Mesendoderm (in vitro differentiated cells): ENCODE data around the gene HIBADH.

Source experiments
- DNase-seq: peaks from one replicate; pipeline ENCODE4 v3.0.0; 2013
- H2AK5ac ChIP-seq: 2 replicates; pipeline ENCODE4 v1.6.1; 2013; ENCODE audit warnings: low read length, inconsistent platforms
- H2BK120ac ChIP-seq: 2 replicates; pipeline ENCODE4 v1.6.1; 2013; ENCODE audit warnings: low read depth, mild to moderate bottlenecking, low read length, moderate library complexity, mixed read lengths
- H2BK15ac ChIP-seq: replicated peaks from 2 replicates; pipeline ENCODE4 v1.6.1; 2013; ENCODE audit warnings: low read depth, mild to moderate bottlenecking, moderate library complexity
- H2BK5ac ChIP-seq: 2 replicates; pipeline ENCODE4 v1.6.1; 2013; ENCODE audit warnings: low read length, inconsistent platforms
- H3K18ac ChIP-seq: 2 replicates; pipeline ENCODE4 v1.6.1; 2013; ENCODE audit warnings: mild to moderate bottlenecking, low read length, mixed read lengths
- H3K23ac ChIP-seq: one replicate; pipeline ENCODE4 v1.6.1; 2013; ENCODE audit warnings: low read length
- H3K27ac ChIP-seq: 2 replicates; pipeline ENCODE4 v1.5.1; 2013; ENCODE audit warnings: low read depth, mild to moderate bottlenecking, inconsistent platforms, low read length, moderate library complexity
- H3K27me3 ChIP-seq: 2 replicates; pipeline ENCODE4 v1.6.1; 2013; ENCODE audit warnings: low read length, control low read depth, mild to moderate bottlenecking, inconsistent platforms; ENCODE audit not compliant: insufficient read depth, poor library complexity
- H3K36me3 ChIP-seq: 2 replicates; pipeline ENCODE4 v1.6.1; 2013; ENCODE audit warnings: low read length, inconsistent platforms; ENCODE audit not compliant: control insufficient read depth, insufficient read depth
- H3K4ac ChIP-seq: one replicate; pipeline ENCODE4 v1.6.1; 2013; ENCODE audit warnings: low read depth, mild to moderate bottlenecking, low read length, moderate library complexity
- H3K4me1 ChIP-seq: 2 replicates; pipeline ENCODE4 v1.6.1; 2013; ENCODE audit warnings: low read depth, low read length, inconsistent platforms; ENCODE audit not compliant: control insufficient read depth
- H3K4me2 ChIP-seq: 2 replicates; pipeline ENCODE4 v1.6.1; 2013; ENCODE audit warnings: low read length
- H3K4me3 ChIP-seq: 2 replicates; pipeline ENCODE4 v1.5.1; 2013; ENCODE audit warnings: mild to moderate bottlenecking, low read length
- H3K56ac ChIP-seq: one replicate; pipeline ENCODE4 v1.6.1; 2013; ENCODE audit warnings: low read length
- H3K79me1 ChIP-seq: 2 replicates; pipeline ENCODE4 v1.6.1; 2013; ENCODE audit warnings: low read length, inconsistent platforms
- H3K79me2 ChIP-seq: 2 replicates; pipeline ENCODE4 v1.6.1; 2013; ENCODE audit warnings: mild to moderate bottlenecking, low read length; ENCODE audit not compliant: control insufficient read depth, insufficient read depth
- H3K9ac ChIP-seq: 2 replicates; pipeline ENCODE4 v1.6.1; 2013; ENCODE audit warnings: low read length, inconsistent platforms
- H4K5ac ChIP-seq: one replicate; pipeline ENCODE4 v1.6.1; 2013; ENCODE audit warnings: low read length
- H4K8ac ChIP-seq: one replicate; pipeline ENCODE4 v1.6.1; 2013; ENCODE audit warnings: low read depth, mild to moderate bottlenecking, control low read depth, low read length, moderate library complexity
- WGBS: extraction: QIAGEN DNeasy Blood & Tissue Kit; methylation state at CpG from one replicate; pipeline ENCODE4 v1.1.7; 2013; ENCODE audit warnings: low lambda C conversion rate, missing lambda C conversion rate; ENCODE audit not compliant: insufficient coverage; ENCODE audit errors: extremely low coverage; 5-methylcytosine and 5-hydroxymethylcytosine counted together

The HIBADH gene

DNA sequence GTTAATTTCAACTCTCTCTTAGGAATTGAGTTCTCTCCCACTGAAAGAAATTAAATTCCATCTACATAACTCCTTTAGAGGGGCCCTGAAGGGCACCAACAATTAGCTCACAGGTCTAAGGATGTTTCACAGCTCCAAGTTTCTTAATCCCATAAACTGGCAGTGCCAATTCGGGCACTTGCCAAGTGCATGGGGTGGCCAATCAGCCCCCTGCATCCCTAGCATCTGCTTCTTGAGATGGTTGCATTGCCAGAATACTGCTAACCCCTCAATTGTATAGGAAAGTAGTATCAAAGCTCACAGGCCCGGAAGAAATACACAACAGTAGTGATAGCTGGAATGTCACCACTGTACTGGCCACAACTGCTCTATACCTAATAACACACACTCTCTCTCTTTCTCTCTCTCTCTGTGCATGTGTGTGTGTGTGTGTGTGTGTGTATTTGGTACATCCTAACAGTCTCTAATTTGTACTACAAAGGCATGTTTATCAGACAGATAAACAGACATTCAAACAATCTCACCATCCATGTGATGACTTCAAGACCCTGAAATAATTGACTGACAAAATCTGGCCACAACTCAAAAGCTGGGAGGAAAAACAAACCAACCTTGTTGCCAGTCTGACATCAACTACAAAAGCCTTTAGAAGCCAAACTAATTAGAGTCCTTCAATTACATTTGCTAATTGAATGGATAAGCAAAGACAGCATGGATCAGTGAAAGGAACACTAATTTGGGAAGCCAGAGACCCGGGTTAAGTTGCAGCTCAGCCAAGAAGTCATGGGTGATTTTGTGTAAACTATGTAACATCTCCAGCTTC lies 27.8 kb downstream of the HIBADH start:
- no CpG with 5 or more reads among the region's 3 CpGs for WGBS
- Histone ChIP-seq H4K8ac (no peak overlapping the region), H3K4me1 (no peaks in the 10 kb centered on the region)

DNA sequence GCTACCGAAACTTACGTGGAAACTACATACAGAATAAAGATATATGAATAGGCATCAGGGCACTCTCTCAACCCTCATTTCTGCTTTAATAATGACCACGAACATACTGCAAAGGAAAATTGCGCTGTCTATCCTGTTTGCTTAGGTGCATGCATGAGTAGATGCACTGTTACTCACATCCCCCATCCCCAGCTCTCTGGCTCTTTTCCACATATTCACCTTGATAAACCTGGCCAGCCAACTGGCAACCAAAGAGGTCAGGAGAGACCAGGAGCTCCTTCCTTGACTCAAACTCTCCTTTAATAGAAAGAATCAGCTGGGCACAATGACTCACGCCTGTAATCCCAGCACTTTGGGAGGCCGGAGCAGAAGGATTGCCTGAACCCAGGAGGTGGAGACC lies 29.6 kb downstream of the HIBADH start:
- WGBS, result no CpG with 5 or more reads among the region's 6 CpGs
- no peak overlapping the region for H3K4me3 ChIP-seq
- no peak for DNase-seq
- H2BK15ac ChIP-seq, result no peak overlapping the region
- no peaks in the 10 kb centered on the region for H3K36me3 ChIP-seq
- H3K23ac ChIP-seq, result no peak overlapping the region
- no peak overlapping the region for H2BK5ac ChIP-seq
- no peak overlapping the region for H4K8ac ChIP-seq
- no peak overlapping the region for H2AK5ac ChIP-seq
- no peak overlapping the region for H2BK120ac ChIP-seq
- no peaks in the 10 kb centered on the region for H3K79me2 ChIP-seq
- no peak overlapping the region for H3K56ac ChIP-seq
- no peak overlapping the region for H3K9ac ChIP-seq
- H3K18ac ChIP-seq, result no peak overlapping the region
- H3K27ac ChIP-seq, result no peak overlapping the region
- no peaks in the 10 kb centered on the region for H3K79me1 ChIP-seq
- H3K4me2 ChIP-seq, result no peak overlapping the region
- no peaks in the 10 kb centered on the region for H3K4me1 ChIP-seq
- no peak overlapping the region for H4K5ac ChIP-seq
- no peaks in the 10 kb centered on the region for H3K27me3 ChIP-seq
- no peak overlapping the region for H3K4ac ChIP-seq

More for the DNA sequence above, 27.8 kb downstream of the HIBADH start:
- H2AK5ac ChIP-seq, result no peak overlapping the region
- H3K18ac ChIP-seq, result no peak overlapping the region
- no peak overlapping the region for H3K9ac ChIP-seq
- H3K23ac ChIP-seq, result no peak overlapping the region
- H2BK15ac ChIP-seq, result no peak overlapping the region
- no peak overlapping the region for H3K4me2 ChIP-seq
- no peak overlapping the region for H4K5ac ChIP-seq
- no peak overlapping the region for H3K27ac ChIP-seq
- H3K56ac ChIP-seq, result no peak overlapping the region
- no peaks in the 10 kb centered on the region for H3K36me3 ChIP-seq
- H3K79me1 ChIP-seq, result no peaks in the 10 kb centered on the region
- no peak overlapping the region for H2BK120ac ChIP-seq
- no peaks in the 10 kb centered on the region for H3K27me3 ChIP-seq
- H3K79me2 ChIP-seq, result no peaks in the 10 kb centered on the region
- no peak overlapping the region for H3K4me3 ChIP-seq
- DNase-seq, result no peak
- H2BK5ac ChIP-seq, result no peak overlapping the region
- H3K4ac ChIP-seq, result no peak overlapping the region

DNA sequence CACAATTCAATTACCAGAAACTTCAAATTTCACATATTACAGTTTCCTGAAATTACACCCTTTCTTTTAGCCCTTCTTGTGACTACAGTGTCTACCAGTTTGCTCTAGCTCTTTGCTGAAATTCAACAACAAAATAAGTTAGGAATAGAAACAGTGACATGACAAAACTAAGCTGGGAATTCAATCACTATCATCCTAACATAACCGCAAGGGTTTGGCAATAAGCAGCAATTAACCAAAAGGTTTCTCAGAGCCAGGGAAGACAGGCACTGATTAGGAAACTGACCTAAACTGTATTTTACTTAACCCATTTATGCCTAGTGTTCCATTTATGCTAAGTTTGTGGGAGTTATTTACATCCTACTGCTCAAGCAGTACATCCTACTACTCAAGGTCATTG lies 31.3 kb downstream of the HIBADH start:
- no peak overlapping the region for H3K56ac ChIP-seq
- no peak overlapping the region for H3K9ac ChIP-seq
- no peak for DNase-seq
- no peak overlapping the region for H3K4ac ChIP-seq
- H3K27ac ChIP-seq, result no peak overlapping the region
- no peaks in the 10 kb centered on the region for H3K79me2 ChIP-seq
- no peak overlapping the region for H3K4me2 ChIP-seq
- no peak overlapping the region for H2BK15ac ChIP-seq
- H3K27me3 ChIP-seq, result no peaks in the 10 kb centered on the region
- no peaks in the 10 kb centered on the region for H3K36me3 ChIP-seq
- H3K79me1 ChIP-seq, result no peaks in the 10 kb centered on the region
- no peak overlapping the region for H2BK120ac ChIP-seq
- no peak overlapping the region for H4K5ac ChIP-seq
- no peak overlapping the region for H3K4me3 ChIP-seq
- WGBS, result no CpG with 5 or more reads among the region's 1 CpG
- no peaks in the 10 kb centered on the region for H3K4me1 ChIP-seq
- no peak overlapping the region for H3K23ac ChIP-seq
- no peak overlapping the region for H2AK5ac ChIP-seq
- H2BK5ac ChIP-seq, result no peak overlapping the region
- no peak overlapping the region for H3K18ac ChIP-seq
- no peak overlapping the region for H4K8ac ChIP-seq

DNA sequence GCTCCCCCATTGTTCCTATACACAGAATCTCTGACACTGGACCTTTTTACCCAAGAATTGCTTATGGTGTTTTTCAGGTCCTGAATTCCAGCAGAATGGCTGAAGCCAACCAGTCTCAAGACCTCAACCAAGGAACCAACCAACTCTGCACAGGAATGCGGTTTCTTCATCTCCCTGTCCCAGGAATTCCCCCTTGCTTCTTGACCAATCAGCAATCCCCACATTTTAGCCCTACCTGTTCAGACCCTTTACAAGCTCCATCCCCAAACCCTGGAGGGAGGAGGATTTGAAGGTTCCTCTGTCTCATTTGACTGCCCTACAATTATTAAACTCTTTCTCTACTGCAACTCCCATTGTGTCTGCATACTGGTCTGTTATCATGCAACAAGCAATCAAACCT lies 35.5 kb downstream of the HIBADH start:
- Histone ChIP-seq H2BK120ac (no peak overlapping the region), H3K36me3 (no peaks in the 10 kb centered on the region), H3K27me3 (no peaks in the 10 kb centered on the region), H3K79me1 (no peaks in the 10 kb centered on the region), H3K23ac (no peak overlapping the region), H3K56ac (no peak overlapping the region), H3K4me3 (no peak overlapping the region), H3K4ac (no peak overlapping the region), H2BK5ac (no peak overlapping the region), H4K5ac (no peak overlapping the region), H3K9ac (no peak overlapping the region), H4K8ac (no peak overlapping the region), H3K4me2 (no peak overlapping the region), H3K79me2 (no peaks in the 10 kb centered on the region), H3K27ac (no peak overlapping the region), H3K18ac (no peak overlapping the region), H3K4me1 (no peaks in the 10 kb centered on the region), H2BK15ac (no peak overlapping the region), H2AK5ac (no peak overlapping the region)
- no peak for DNase-seq
- WGBS, result no CpG with 5 or more reads among the region's 1 CpG

DNA sequence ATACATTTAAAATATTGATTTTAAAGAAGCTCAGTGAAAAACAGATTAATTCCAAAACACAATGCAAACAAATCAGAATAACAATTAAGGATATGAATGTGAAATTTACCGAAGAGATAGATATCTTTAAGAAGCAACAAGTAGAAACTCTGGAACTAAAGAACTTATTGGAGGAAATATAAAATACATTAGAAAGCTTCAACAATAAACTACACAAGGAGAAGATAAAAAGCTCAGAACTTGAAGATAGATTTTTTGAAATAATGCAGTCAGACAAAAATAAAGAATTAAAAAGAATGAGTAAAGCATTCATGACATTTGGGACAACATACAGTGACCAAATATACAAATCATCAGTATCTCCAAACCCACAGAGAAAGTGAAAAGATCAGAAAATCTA lies 43.2 kb downstream of the HIBADH start:
- Histone ChIP-seq H4K5ac (no peak overlapping the region), H2AK5ac (no peak overlapping the region), H4K8ac (no peak overlapping the region), H3K4me3 (no peak overlapping the region), H3K23ac (no peak overlapping the region), H3K79me2 (no peaks in the 10 kb centered on the region), H3K4me1 (no peaks in the 10 kb centered on the region), H3K56ac (no peak overlapping the region), H3K18ac (no peak overlapping the region), H2BK5ac (no peak overlapping the region), H3K79me1 (no peaks in the 10 kb centered on the region), H3K4ac (no peak overlapping the region), H3K27ac (no peak overlapping the region), H3K36me3 (no peaks in the 10 kb centered on the region), H2BK120ac (no peak overlapping the region), H2BK15ac (no peak overlapping the region), H3K27me3 (no peaks in the 10 kb centered on the region), H3K4me2 (no peak overlapping the region), H3K9ac (no peak overlapping the region)
- no peak for DNase-seq
- WGBS, result no CpG with 5 or more reads among the region's 1 CpG
